ENCODE results near the gene GALNT16. TPM values are rescaled to one million over a fixed set of nuclear protein-coding genes. Genes with fewer than 3 reads are reported as not detected.

Gene GALNT16
- polyA plus RNA-seq, 1 experiment: 1.7 TPM

GRCh38 chr14:69323266-69323998 is 63.5 kb downstream of the GALNT16 start:
- Histone ChIP-seq H3K27me3 (ENCODE audit: control insufficient read depth, insufficient read depth, low read length) (peaks cover 4% of the 10 kb centered on the region; the same call in 1 of the 2 replicates), H3K4me3 (ENCODE audit: low read depth, low read length) (no peak overlapping the region), H3K36me3 (ENCODE audit: control insufficient read depth, insufficient read depth, low read length) (no peaks in the 10 kb centered on the region)
- no peak for DNase-seq (ENCODE audit: low read depth)
- no peak for TF ChIP-seq CTCF (IDR thresholded peaks at IDR 0.05; ENCODE audit: insufficient read depth, low read depth, low read length)
- POLR2A ChIA-PET: no interaction called here
- CTCF ChIA-PET: interaction anchor here (3.5 kb wide), 1 partner anchor 24 kb away, joined by 13 read pairs; no protein-coding TSS in a partner anchor

- no peak for TF ChIP-seq CTCF (IDR thresholded peaks at IDR 0.05; ENCODE audit: insufficient read depth, low read depth, low read length)
- no peaks in the 10 kb centered on the region for H3K36me3 ChIP-seq (ENCODE audit: control insufficient read depth, insufficient read depth, low read length)
- no peak for DNase-seq (ENCODE audit: low read depth)
- H3K27me3 ChIP-seq (ENCODE audit: control insufficient read depth, insufficient read depth, low read length): peaks cover 4% of the 10 kb centered on the region; the same call in 1 of the 2 replicates
- H3K4me3 ChIP-seq (ENCODE audit: low read depth, low read length): no peak overlapping the region
- CTCF ChIA-PET: interaction anchor here (3.5 kb wide), 1 partner anchor 24 kb away, joined by 13 read pairs; no protein-coding TSS in a partner anchor
- POLR2A ChIA-PET: no interaction called here
Observed at GRCh38 chr14:69323999-69324282, 64.0 kb downstream of the GALNT16 start.

GRCh38 chr14:69324341-69324931 is 64.5 kb downstream of the GALNT16 start:
- H3K27me3 ChIP-seq (ENCODE audit: control insufficient read depth, insufficient read depth, low read length): peaks cover 4% of the 10 kb centered on the region; the same call in 1 of the 2 replicates
- no peaks in the 10 kb centered on the region for H3K36me3 ChIP-seq (ENCODE audit: control insufficient read depth, insufficient read depth, low read length)
- ChIA-PET CTCF (interaction anchor here (1.3 to 3.5 kb wide), 2 partner anchors 23 to 27 kb away, joined by 3 to 13 read pairs; no protein-coding TSS in a partner anchor), POLR2A (no interaction called here)
- no peak for TF ChIP-seq CTCF (IDR thresholded peaks at IDR 0.05; ENCODE audit: insufficient read depth, low read depth, low read length)
- no peak for DNase-seq (ENCODE audit: low read depth)
- no peak overlapping the region for H3K4me3 ChIP-seq (ENCODE audit: low read depth, low read length)

- no peak for TF ChIP-seq CTCF (IDR thresholded peaks at IDR 0.05; ENCODE audit: insufficient read depth, low read depth, low read length)
- H3K27me3 ChIP-seq (ENCODE audit: control insufficient read depth, insufficient read depth, low read length): peaks cover 4% of the 10 kb centered on the region; the same call in 1 of the 2 replicates
- no peak overlapping the region for H3K4me3 ChIP-seq (ENCODE audit: low read depth, low read length)
- H3K36me3 ChIP-seq (ENCODE audit: control insufficient read depth, insufficient read depth, low read length): no peaks in the 10 kb centered on the region
- no peak for DNase-seq (ENCODE audit: low read depth)
- CTCF ChIA-PET: interaction anchor here (1.0 to 3.5 kb wide), 4 partner anchors 13 to 27 kb away, joined by 3 to 13 read pairs (median 4); no protein-coding TSS in a partner anchor
- POLR2A ChIA-PET: no interaction called here
Observed at GRCh38 chr14:69325086-69325485, 65.1 kb downstream of the GALNT16 start.

GRCh38 chr14:69325646-69326265 is 65.8 kb downstream of the GALNT16 start:
- Histone ChIP-seq H3K4me3 (ENCODE audit: low read depth, low read length) (no peak overlapping the region), H3K36me3 (ENCODE audit: control insufficient read depth, insufficient read depth, low read length) (no peaks in the 10 kb centered on the region), H3K27me3 (ENCODE audit: control insufficient read depth, insufficient read depth, low read length) (peaks cover 4% of the 10 kb centered on the region; the same call in 1 of the 2 replicates)
- 0 out of 2 replicates have a peak, but pooled peaks have one; percentile 10 for TF ChIP-seq CTCF (IDR thresholded peaks at IDR 0.05; ENCODE audit: insufficient read depth, low read depth, low read length)
- POLR2A ChIA-PET: no interaction called here
- DNase-seq (ENCODE audit: low read depth): no peak
- CTCF ChIA-PET: interaction anchor here (1.0 to 3.5 kb wide), 4 partner anchors 13 to 26 kb away, joined by 3 to 13 read pairs (median 4); no protein-coding TSS in a partner anchor

All from BJ (cell line).